T1000 (cell line): ENCODE data around the gene NDUFA6.
"Not testable (repeated sequence)": the region's sequence is repeated elsewhere in the genome, so short reads cannot be mapped to it uniquely, and the experiment has no call there.

Source experiments
- DNase-seq: peaks from one replicate; lab custom pipeline; 2025; ENCODE audit warnings: mixed read lengths; lab: John Stamatoyannopoulos, UW

Gene NDUFA6

DNA sequence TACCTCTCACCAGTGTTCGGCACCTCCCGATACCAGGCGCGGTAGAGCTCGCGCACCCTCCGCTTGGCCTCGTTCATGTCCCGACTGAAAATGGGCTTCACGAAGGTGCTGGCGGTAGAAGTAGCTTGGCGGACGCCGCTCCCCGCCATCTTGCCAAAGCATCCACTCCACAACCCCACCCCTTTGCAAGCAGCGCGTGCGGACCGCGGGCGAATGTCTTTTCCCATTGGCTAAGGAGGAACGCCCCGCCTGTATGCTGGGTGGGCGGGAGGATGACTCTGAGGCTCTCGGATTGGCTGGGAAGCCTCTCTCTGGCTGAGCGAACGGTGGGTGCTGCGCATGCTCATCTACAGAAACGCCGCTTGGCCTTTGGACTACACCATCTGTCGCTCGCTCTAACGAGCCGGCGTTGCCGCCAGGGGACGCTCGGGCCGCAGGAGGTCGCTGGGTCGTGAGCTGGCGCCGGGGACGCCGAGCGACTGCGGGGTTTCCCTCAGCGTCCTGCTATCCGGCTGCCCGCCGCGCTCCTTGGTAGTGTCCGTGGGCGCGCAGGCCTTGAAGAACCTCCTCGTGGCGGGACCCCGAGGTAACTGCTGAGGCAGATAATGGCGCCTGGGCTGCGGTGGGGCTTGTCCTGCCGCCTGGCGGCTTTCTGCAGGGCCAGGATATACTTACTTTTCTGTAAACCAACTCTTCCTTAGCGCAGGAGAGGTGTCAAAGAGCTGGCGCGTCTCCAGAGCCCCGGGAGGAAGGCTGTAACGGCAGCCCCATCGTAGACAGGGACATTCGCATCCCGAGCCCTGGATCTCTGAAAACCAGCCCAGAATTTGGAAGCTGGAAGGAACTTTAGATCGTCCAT is at the start of gene NDUFA6:
Gene NDUFA6 (minus strand): TSS at position 177 of the 859 bp plus-strand sequence. CDS start 28 bp downstream, at position 149.
- peak; percentile 97 for DNase-seq

DNA sequence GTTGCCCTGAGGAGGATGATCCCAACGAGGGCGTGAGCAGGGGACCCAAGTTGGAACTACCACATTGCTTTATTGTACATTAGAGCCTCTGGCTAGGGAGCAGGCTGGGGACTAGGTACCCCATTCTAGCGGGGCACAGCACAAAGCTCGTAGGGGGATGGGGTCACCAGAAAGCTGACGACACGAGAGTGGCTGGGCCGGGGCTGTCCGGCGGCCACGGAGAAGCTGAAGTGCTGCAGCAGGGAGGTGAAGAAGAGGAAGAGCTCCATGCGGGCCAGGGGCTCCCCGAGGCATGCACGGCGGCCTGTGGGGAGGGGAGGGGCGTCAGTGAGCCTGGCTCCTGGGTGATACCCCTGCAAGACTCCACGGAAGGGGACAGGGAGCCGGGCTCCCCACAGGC is 49.6 kb upstream of the NDUFA6 start:
- DNase-seq, result not testable (repeated sequence)

DNA sequence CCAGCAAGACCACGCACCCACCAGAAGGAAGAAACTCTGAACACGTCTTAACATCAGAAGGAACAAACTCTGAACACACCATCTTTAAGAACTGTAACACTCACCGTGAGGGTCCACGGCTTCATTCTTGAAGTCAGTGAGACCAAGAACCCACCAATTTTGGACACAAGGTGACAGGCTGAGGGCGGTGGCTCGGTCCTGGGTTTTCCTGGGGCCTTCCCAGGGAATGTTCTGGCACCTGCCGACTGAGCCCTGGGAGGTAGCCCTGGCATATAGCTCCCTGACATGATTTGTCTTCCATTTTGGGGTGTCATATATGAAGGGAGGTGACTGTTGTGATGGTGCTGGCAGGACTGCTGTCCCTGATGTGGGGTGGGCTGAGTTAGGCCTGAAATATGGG is 48.9 kb upstream of the NDUFA6 start:
- not testable (repeated sequence) for DNase-seq

DNA sequence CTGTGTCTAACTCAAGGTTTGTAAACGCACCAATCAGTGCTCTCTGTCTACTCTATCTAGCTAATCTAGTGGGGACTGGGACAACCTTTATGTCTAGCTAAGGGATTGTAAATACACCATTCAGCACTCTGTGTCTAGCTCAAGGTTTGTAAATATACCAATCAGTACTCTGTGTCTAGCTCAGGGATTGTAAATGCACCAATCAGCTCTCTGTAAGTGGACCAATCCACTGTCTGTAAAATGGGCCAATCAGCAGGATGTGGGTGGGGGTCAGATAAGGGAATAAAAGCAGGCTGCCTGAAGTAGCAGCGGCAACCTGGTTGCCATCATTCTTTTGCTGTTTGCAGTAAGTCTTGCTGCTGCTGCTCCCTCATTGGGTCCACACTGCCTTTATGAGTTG is 48.4 kb upstream of the NDUFA6 start:
- DNase-seq, result no peak

DNA sequence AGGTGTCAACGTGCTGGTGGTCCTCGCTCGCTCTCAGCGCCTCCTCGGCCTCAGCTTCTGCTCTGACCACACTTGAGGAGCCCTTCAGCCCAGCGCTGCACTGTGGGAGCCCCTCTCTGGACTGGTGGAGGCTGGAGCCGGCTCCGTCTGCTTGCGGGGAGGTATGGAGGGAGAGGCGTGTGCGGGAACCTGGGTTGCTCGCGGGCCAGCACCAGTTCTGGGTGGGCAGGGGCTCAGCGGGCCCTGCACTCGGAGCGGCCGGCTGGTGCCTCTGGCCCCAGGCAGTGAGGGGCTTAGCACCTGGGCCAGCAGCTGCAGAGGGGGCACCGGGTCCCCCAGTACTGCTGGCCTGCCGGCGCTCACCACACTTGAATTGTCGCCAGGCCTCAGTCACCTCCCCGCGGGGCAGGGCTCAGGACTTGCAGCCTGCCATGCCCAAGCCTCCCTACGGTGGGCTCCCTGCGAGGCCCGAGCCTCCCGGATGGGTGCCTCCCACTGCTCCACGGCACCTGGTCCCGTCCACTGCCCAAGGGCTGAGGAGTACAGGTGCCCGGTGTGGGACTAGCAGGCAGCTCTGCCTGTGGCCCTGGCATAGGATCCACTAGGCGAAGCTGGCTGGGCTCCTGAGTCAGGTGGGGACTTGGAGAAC is 47.7 kb upstream of the NDUFA6 start:
- DNase-seq, result no peak

DNA sequence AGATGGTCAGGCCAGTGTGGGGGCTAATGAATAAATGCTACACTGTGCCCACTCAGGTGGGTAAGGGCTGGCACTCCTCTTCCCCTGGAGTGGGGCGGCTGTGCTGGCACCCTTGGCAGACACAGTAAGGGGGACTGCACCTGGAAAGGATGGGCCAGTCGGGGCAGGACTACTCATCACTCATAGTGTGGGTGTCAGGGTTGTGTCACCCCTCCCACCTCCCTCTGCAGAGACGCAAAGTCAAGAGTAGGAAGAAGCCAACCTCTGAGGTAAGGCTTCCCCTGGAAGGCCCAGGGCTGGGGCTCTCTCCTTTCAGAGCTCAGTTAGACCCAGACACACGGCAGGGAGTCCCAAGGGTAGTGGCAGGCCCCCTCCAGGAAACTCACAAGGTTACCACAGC is 45.1 kb upstream of the NDUFA6 start:
- DNase-seq, result not testable (repeated sequence)

DNA sequence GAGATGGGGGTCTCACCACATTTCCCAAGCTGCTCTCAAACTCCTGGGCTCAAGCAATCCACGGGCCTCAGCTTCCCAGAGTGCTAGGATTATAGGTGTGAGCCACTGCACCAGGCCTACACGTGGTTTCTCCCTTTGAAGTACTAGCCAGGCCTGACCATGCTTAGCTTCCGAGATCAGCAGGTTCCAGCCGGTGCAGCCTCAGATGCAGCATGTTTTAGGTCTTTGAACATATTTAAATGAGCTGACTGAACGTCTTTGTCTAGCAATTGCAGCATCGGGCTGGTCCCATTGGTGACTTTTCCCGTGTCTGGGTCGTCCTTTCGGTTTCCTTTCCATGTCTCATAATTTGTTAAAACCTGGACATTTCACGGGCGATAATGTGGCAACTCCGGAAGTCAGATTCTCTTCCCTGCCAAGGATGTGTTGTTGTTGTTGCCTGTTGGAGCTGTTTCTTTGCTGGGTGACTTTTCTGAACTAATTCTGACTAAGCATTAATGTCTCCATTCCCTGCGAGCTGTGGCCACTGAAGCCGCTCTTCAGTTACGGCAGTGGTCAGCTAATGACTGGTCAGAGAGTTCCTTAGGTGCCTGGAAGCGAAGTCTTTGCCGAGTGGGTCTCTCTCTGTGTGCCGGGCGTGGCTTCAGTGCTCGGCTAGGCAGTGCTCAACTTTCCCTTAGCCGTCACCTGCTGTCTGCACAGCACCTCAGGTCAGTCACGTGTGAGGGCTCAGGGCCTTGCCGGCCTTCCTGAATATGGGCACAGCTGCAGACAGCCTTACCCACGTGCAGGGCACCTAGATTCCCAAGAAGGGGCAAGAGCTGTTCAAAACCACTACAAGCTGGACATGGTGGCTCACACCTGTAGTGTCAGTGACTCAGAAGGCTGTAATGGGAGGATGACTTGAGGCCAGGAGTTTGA is 43.8 kb upstream of the NDUFA6 start:
- no peak for DNase-seq

DNA sequence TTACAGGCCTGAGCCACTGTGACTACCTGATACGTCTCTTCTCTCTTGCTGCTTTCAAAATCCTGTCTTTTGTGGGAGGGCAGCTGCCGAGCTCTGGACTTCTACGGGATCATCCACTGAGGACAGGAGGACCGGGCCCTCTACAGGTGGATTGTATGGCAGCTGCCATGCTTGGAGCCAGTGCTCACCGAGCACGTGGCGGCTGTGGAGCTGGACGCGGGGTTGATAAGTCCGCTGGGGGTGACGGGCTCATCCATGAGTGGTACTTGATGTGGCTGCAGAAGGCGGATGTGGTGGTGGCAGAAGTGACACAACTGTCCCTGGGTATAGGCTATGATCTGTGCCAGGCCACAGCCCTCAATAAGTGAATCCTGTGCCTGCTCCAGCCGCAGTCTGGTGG is 41.9 kb upstream of the NDUFA6 start:
- no peak for DNase-seq

DNA sequence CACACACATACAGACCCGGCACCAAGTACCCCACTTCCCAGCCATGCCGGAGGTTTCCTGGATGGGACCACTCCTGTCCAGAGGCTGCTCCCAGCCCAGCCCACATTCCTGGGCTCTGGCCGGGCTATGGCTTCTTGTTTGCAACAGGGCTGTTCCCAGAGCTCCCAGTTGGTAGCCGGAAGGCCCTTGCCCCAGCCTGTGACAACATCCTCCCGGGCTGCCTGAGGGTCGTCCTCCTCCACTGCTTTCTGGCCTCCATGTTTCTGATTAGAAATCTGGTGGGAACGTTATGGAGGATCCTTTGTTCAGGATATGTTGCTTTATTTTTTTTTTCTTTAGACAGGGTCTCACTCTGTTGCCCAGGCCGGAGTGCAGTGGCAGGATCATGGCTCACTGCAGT is 41.0 kb upstream of the NDUFA6 start:
- DNase-seq, result no peak

DNA sequence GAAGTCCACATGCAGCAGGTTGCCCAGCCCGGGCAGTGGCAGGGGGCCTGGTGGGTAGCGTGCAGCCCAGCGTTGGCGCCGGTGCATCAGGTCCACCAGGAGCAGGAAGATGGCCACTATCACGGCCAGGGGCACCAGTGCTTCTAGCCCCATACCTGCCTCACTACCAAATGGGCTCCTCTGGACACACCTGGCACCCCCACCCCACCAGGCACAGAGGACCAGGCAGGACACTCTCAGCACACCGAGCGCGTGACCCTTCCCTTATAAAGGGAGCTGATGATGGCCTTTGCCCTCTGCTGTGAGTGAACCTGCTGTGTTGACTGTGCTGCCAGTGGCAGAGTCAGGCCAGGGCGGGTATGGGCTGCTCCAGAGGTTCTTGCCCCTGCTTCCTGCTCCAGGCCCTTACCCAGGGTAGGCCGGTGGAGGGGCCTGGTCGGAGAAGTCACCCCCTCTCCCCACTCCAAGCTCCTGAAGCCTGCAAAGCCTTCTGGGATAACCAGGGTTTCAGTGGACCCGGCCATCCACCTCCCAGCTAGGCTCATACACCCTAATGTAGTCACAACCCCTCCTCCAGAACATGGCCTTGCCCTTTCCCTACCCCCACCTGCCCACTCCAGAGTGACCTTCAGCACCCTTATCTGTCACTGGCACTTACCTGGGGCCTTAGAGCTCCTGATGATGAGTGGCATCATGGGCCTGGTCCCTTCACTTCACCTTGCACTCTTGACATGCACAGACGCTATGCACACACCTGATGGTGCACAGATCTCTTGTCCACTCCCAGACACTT is 40.3 kb upstream of the NDUFA6 start, which contains the start of gene CYP2D6:
Gene CYP2D6 (minus strand): TSS at position 172 of the 793 bp plus-strand sequence. CDS start 19 bp downstream, at position 153.
- DNase-seq, result not testable (repeated sequence)

DNA sequence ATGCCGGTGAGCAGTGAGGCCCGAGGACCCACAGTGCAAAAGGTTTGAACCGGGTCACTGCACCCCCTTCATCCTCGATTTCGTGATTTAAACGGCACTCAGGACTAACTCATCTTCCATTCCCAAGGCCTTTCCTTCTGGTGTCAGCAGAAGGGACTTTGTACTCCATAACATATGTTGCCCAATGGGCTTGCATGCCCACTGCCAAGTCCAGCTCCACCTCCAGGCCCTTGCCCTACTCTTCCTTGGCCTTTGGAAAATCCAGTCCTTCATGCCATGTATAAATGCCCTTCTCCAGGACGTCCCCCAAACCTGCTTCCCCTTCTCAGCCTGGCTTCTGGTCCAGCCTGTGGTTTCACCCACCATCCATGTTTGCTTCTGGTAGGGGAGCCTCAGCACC is 39.6 kb upstream of the NDUFA6 start:
- DNase-seq, result not testable (repeated sequence)

DNA sequence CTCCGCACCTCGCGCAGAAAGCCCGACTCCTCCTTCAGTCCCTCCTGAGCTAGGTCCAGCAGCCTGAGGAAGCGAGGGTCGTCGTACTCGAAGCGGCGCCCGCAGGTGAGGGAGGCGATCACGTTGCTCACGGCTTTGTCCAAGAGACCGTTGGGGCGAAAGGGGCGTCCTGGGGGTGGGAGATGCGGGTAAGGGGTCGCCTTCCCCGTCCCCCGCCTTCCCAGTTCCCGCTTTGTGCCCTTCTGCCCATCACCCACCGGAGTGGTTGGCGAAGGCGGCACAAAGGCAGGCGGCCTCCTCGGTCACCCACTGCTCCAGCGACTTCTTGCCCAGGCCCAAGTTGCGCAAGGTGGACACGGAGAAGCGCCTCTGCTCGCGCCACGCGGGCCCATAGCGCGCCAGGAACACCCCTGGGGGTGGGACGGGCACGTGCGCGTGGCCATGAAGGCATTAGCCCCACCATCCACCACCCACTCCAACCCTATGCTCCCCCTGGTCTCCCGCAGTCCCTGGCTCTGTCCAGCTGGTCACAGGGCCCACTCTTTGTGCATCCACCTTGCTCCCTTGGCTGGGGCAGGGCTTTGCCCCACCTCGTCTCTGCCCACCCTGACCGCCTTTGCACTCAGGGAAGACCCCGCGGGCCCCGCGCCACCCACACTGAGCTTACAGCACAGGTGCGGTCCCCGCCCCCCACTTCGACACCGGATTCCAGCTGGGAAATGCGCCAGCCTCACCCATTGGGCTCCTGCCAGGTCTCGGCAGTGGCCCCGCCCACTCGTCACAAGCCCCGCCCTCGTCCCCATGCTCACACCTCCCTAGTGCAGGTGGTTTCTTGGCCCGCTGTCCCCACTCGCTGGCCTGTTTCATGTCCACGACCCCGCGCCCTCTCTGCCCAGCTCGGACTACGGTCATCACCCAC is 38.5 kb upstream of the NDUFA6 start:
- DNase-seq, result not testable (repeated sequence)

DNA sequence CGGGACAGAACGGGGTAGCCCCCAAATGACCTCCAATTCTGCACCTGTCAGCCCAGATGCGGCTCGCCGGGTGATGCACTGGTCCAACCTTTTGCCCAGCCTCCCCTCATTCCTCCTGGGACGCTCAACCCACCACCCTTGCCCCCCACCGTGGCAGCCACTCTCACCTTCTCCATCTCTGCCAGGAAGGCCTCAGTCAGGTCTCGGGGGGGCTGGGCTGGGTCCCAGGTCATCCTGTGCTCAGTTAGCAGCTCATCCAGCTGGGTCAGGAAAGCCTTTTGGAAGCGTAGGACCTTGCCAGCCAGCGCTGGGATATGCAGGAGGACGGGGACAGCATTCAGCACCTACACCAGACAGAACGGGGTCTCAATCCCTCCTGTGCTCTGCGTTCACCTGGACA is 37.4 kb upstream of the NDUFA6 start:
- not testable (repeated sequence) for DNase-seq

DNA sequence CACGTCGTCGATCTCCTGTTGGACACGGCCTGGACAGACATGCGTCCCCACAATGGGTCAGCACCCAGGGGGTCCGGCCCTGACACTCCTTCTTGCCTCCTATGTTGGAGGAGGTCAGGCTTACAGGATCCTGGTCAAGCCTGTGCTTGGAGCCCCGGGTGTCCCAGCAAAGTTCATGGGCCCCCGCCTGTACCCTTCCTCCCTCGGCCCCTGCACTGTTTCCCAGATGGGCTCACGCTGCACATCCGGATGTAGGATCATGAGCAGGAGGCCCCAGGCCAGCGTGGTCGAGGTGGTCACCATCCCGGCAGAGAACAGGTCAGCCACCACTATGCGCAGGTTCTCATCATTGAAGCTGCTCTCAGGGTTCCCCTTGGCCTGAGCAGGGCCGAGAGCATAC is 37.0 kb upstream of the NDUFA6 start:
- DNase-seq, result no peak

DNA sequence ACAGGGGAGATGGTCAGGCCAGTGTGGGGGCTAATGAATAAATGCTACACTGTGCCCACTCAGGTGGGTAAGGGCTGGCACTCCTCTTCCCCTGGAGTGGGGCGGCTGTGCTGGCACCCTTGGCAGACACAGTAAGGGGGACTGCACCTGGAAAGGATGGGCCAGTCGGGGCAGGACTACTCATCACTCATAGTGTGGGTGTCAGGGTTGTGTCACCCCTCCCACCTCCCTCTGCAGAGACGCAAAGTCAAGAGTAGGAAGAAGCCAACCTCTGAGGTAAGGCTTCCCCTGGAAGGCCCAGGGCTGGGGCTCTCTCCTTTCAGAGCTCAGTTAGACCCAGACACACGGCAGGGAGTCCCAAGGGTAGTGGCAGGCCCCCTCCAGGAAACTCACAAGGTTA is 33.0 kb upstream of the NDUFA6 start:
- not testable (repeated sequence) for DNase-seq

DNA sequence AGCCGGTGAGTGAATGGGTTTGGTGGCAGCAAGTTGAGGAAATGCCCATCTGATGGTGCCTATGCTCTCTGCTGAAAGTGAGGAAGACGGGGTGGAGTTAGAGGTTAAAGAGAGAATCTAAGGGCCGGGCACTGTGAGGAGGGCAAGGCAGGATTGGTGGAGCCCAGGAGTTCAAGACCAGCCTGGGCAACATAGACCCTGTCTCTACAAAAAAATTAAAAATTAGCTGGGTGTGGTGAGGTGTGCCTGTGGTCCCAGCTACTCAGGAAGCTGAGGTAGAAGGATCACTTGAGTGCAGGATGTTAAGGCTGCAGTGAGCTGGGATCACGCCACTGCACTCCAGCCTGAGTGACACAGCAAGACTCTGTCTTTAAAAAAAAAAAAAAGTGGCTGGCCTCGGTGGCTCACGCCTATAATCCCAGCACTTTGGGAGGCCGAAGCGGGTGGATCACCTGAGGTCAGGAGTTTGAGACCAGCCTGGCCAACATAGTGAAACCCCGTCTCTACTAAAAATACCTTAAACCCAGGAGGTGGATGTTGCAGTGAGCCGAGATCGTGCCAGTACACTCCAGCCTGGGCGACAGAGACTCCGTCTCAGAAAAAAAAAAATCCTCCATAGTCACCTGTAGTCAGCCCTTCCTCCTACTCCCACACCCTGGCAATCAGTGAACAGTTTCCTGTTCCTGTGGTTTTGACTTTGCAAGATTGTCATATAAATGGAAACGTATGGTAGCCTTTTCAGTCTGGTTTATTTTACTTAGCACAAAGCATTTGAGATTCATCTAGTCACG is 29.9 kb upstream of the NDUFA6 start:
- DNase-seq, result not testable (repeated sequence)

DNA sequence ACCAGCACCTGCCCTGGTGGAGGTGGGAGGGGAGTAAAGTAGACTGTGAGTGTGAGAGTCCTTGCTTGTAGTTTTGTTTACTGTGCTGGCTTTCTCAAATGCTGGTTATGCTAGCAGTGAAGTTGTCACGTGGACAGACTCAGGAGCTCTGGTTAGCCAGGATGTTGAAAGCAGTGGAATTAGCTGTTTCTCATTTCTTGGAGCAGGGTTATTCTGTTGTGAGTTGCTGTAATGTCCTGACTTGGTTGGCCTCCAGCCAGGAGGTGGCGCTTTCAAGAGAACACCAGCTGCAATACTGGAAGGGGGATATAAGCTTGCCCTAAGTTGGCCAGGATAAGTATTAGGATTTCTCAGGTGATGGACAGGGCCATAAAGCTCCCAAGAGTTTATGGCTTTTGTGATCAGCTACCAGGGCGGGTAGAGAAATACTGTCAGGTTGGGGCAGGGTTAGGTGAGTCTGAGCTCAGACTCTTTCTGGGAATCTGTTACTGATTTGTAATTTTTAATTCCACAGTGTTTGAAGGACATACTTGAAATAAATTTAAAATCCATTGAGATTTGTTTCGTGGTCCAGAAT is 26.4 kb upstream of the NDUFA6 start:
- DNase-seq, result no peak

DNA sequence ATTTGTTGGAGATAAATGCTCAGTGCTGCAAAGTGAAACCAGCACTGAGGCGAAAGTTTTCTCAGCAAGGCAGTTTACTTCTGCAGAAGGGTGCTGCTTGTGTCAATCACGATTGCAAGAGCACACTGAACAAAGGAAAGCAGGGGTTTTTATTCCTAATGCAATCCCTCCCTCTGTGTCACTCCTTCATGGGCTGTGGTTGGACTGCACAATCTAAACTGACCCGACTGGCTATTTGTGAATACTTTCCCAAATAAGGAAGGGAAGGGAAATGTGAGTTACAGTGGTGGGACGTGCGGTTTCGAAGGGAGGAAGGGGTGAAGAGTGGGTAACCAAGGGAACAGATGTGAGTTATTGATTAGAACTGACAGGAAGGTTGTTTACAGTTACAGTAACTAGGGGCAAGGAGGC is 24.9 kb upstream of the NDUFA6 start:
- not testable (repeated sequence) for DNase-seq

DNA sequence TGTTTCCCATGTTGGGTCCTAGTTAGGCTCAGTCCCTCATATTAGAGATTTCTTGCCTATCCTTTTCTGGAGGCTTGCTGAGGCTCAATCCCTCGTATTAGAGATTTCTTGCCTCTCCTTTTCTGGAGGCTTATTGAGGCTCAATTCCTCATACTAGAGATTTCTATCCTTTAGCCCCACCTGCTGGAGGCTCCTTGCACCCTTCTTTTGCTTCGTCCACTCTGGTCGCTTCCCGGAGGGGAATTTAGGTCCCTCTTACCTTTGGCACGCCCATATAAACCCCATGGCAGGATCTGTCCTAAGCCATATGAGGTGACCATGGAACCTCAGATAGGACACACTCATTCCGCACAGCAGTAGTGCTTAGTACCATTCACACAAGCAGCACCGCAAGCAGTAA is 24.1 kb upstream of the NDUFA6 start:
- DNase-seq, result no peak
